GM12878 (cell line): ENCODE measurements around the gene MOGAT1. TPM values are rescaled to one million over a fixed set of nuclear protein-coding genes. Genes with fewer than 3 reads are reported as not detected.
A peak's percentile ranks its signal among the peaks of the same experiment; 100 is the strongest.

Experiments used
- ATAC-seq: fragments of 200-7000 bp; cut with Tn5 transposase; 3 replicates; pipeline ENCODE4 v1.9.1; 2020; ENCODE audit warnings: mild to moderate bottlenecking, moderate library complexity
- BruUV-seq: library from RNA; stranded (reverse); fragments of 400-500 nt; replicated peaks from 2 replicates; lab custom pipeline; 2021; lab: Mats Ljungman, UMichigan
- CTCF ChIA-PET: fragments of 300-600 bp; sonication (Branson Sonifier 250); formaldehyde crosslinking; extraction: SDS; loops from one replicate; lab custom pipeline; 2021; ENCODE audit warnings: inconsistent platforms; lab: Yijun Ruan, JAX
- POLR2A ChIA-PET: fragments of 350-600 bp; formaldehyde crosslinking; extraction: SDS; loops from one replicate; lab custom pipeline; 2021; ENCODE audit warnings: inconsistent platforms; lab: Charles Lee
- RAD21 ChIA-PET: fragments of 300-600 bp; sonication (Branson Sonifier 250); formaldehyde crosslinking; loops from one replicate; lab custom pipeline; 2023; ENCODE audit warnings: antibody characterized with exemption; ENCODE audit not compliant: unreplicated experiment; lab: Charles Lee
- SMC1A ChIA-PET: fragments of 300-600 bp; sonication (Branson Sonifier 250); formaldehyde crosslinking; loops from one replicate; lab custom pipeline; 2023; ENCODE audit not compliant: unreplicated experiment, uncharacterized antibody; lab: Charles Lee
- DNase-seq: peaks from one replicate; pipeline ENCODE4 v3.0.0-alpha.2; 2011; ENCODE audit warnings: low read depth, low spot score
- FAIRE-seq: peaks from 3 replicates; lab custom pipeline; 2011; peaks lifted over from hg19 to GRCh38; lab: Jason Lieb, UNC
- H2AFZ ChIP-seq: 2 replicates; pipeline ENCODE4 v1.6.0; 2011; ENCODE audit warnings: low read depth, low read length, control low read depth; ENCODE audit not compliant: control insufficient read depth
- H3K27ac ChIP-seq: 2 replicates; pipeline ENCODE4 v1.5.1; 2011; ENCODE audit warnings: control low read depth; ENCODE audit not compliant: control insufficient read depth, insufficient read depth
- H3K27me3 ChIP-seq, 2 experiments: replicated peaks in 1 of 2; 2 replicates each; pipeline versions ENCODE4 v1.6.0 to v1.6.1; 2011; ENCODE audit warnings: low read length in 1 of 2; ENCODE audit not compliant: control insufficient read depth in 2 of 2, insufficient read depth in 2 of 2
- H3K36me3 ChIP-seq, 2 experiments: 2 replicates each; pipeline ENCODE4 v1.5.1; 2011; ENCODE audit warnings: low read length in 1 of 2; ENCODE audit not compliant: control insufficient read depth in 2 of 2, insufficient read depth in 2 of 2
- H3K4me1 ChIP-seq: 2 replicates; pipeline ENCODE4 v1.6.1; 2011; ENCODE audit warnings: mild to moderate bottlenecking, low read length, moderate library complexity, mixed read lengths; ENCODE audit not compliant: control insufficient read depth, insufficient read depth
- H3K4me2 ChIP-seq: 2 replicates; pipeline ENCODE4 v1.6.0; 2011; ENCODE audit warnings: control low read depth; ENCODE audit not compliant: control insufficient read depth, insufficient read depth
- H3K4me3 ChIP-seq: fragments of 200-600 bp; sonication (generic); 2 replicates; pipeline ENCODE4 v1.5.1; 2016
- H3K79me2 ChIP-seq: 2 replicates; pipeline ENCODE4 v1.6.0; 2011; ENCODE audit warnings: low read length; ENCODE audit not compliant: control insufficient read depth, insufficient read depth
- H3K9ac ChIP-seq: 2 replicates; pipeline ENCODE4 v1.8.0; 2011; ENCODE audit warnings: low read length, control low read depth, mixed read lengths; ENCODE audit not compliant: control insufficient read depth, insufficient read depth
- H3K9me3 ChIP-seq: replicated peaks from 3 replicates; pipeline ENCODE4 v1.5.1; 2011; ENCODE audit warnings: mild to moderate bottlenecking, low read length; ENCODE audit not compliant: control insufficient read depth, insufficient read depth
- H4K20me1 ChIP-seq: 2 replicates; pipeline ENCODE4 v1.6.0; 2011; ENCODE audit not compliant: control insufficient read depth, insufficient read depth
- CBX3 ChIP-seq: fragments of 200-600 bp; sonication (generic); IDR thresholded peaks from 2 replicates; pipeline ENCODE4 v1.6.1; 2016; ENCODE audit warnings: low read depth, borderline replicate concordance
- HSF1 ChIP-seq: fragments of 150-350 bp; IDR thresholded peaks from 2 replicates; pipeline ENCODE4 v1.6.1; 2014; ENCODE audit warnings: mild to moderate bottlenecking, low read depth, low read length
- IKZF2 ChIP-seq, 2 experiments: fragments of 450-650 bp; IDR thresholded peaks; 2 replicates each; pipeline ENCODE4 v1.6.1; 2017; ENCODE audit warnings: mild to moderate bottlenecking in 2 of 2, moderate library complexity in 2 of 2
- IRF4 ChIP-seq: IDR thresholded peaks from 2 replicates; pipeline ENCODE4 v1.6.1; 2011; ENCODE audit warnings: low read depth, low read length
- MEF2A ChIP-seq: IDR thresholded peaks from 2 replicates; pipeline ENCODE4 v1.6.1; 2011; ENCODE audit warnings: low read depth, mild to moderate bottlenecking, low read length, moderate library complexity; ENCODE audit not compliant: insufficient read depth
- MLLT1 ChIP-seq: fragments of 450-650 bp; IDR thresholded peaks from 2 replicates; pipeline ENCODE4 v1.6.1; 2016; ENCODE audit warnings: mild to moderate bottlenecking
- NR2C1 ChIP-seq: fragments of 450-650 bp; IDR thresholded peaks from 2 replicates; pipeline ENCODE4 v1.6.1; 2017; ENCODE audit warnings: antibody characterized with exemption, mild to moderate bottlenecking, moderate library complexity
- PAX5 ChIP-seq: IDR thresholded peaks from 2 replicates; pipeline ENCODE4 v1.6.1; 2011; ENCODE audit warnings: low read depth, low read length, borderline replicate concordance
- PBX3 ChIP-seq: IDR thresholded peaks from 2 replicates; pipeline ENCODE4 v1.6.1; 2011; ENCODE audit warnings: mild to moderate bottlenecking, low read depth, low read length, moderate library complexity; ENCODE audit not compliant: insufficient replicate concordance
- RBBP5 ChIP-seq: fragments of 200-600 bp; sonication (generic); conservative IDR thresholded peaks from 2 replicates; pipeline ENCODE4 v1.6.1; 2016
- RUNX3 ChIP-seq: IDR thresholded peaks from 2 replicates; pipeline ENCODE4 v1.6.1; 2012; ENCODE audit warnings: low read length, inconsistent platforms
- SIN3A ChIP-seq: IDR thresholded peaks from 2 replicates; pipeline ENCODE4 v1.6.1; 2012; ENCODE audit warnings: low read depth, low read length, improper control_type of control experiment
- SMC3 ChIP-seq: IDR thresholded peaks from 2 replicates; pipeline ENCODE4 v1.6.1; 2011; ENCODE audit warnings: low read length, improper control_type of control experiment, borderline replicate concordance
- TAF1 ChIP-seq: IDR thresholded peaks from 2 replicates; pipeline ENCODE4 v1.6.1; 2011; ENCODE audit warnings: mild to moderate bottlenecking, low read depth, low read length, borderline replicate concordance
- YBX1 ChIP-seq: fragments of 450-650 bp; IDR thresholded peaks from 2 replicates; pipeline ENCODE4 v1.6.1; 2016; ENCODE audit warnings: antibody characterized with exemption
- ZBTB40 ChIP-seq: fragments of 450-650 bp; IDR thresholded peaks from 2 replicates; pipeline ENCODE4 v1.6.1; 2016; ENCODE audit warnings: mild to moderate bottlenecking, moderate library complexity, borderline replicate concordance
- ZNF207 ChIP-seq: fragments of 450-650 bp; IDR thresholded peaks from 2 replicates; pipeline ENCODE4 v1.6.1; 2014; ENCODE audit warnings: antibody characterized with exemption, mild to moderate bottlenecking, borderline replicate concordance
- WGBS: methylation state at CpG from one replicate; pipeline ENCODE4 v1.1.6; 2016; ENCODE audit warnings: low lambda C conversion rate; ENCODE audit not compliant: insufficient replicate concordance, insufficient coverage; ENCODE audit errors: missing lambda C conversion rate; 5-methylcytosine and 5-hydroxymethylcytosine counted together
- in situ Hi-C: fragments of 300-500 bp; cut with MboI; formaldehyde crosslinking; loops from 9 replicates; pipeline ENCODE4 v1.14.3; 2018; ENCODE audit warnings: mixed read lengths
- intact Hi-C: fragments of 100-400 bp; cut with micrococcal nuclease; formaldehyde crosslinking; loops from one replicate; pipeline ENCODE4 v1.14.2; 2022; ENCODE audit not compliant: unreplicated experiment
- polyA plus RNA-seq, 11 experiments: library from polyadenylated mRNA; depleted of rRNA in 4 of 11; unstranded in 6 of 11; stranded (reverse) in 5 of 11; fragments of >200 nt; fragmentation: Nextera tagmentation in 4 of 11; fragmentation: Illumina TruSeq in 1 of 11; extraction: Ambion mirVana in 4 of 11; extraction: Trizol in 1 of 11; gene quantifications; 1 replicate in 1 of 11; 2 replicates in 10 of 11; pipeline versions ENCODE4 v1.2.1 to v1.2.3, GENCODE V29; 2011 to 2016; ENCODE audit warnings: inconsistent platforms in 2 of 11, missing spikeins in 2 of 11, low read depth in 1 of 11
- total RNA-seq, 4 experiments: library from RNA; depleted of rRNA in 3 of 4; stranded (reverse); fragments of >200 nt in 3 of 4; fragmentation: Illumina TruSeq in 1 of 4; extraction: Trizol in 1 of 4; gene quantifications; 2 replicates each; pipeline versions ENCODE4 v1.2.1 to v1.2.3, GENCODE V29; 2013 to 2021

Gene MOGAT1
- total and polyA plus RNA-seq, 10 of the 15 experiments (the other 5 are each of a cell fraction or from before 2014, with no cell fraction given) = not detected

GRCh38 chr2:222715742-222716141, 44.3 kb downstream of the MOGAT1 start:
- 34% methylated on average over 9 of the region's 9 CpGs for WGBS
- Histone ChIP-seq H4K20me1 (no peaks in the 10 kb centered on the region), H3K4me3 (no peak overlapping the region), H2AFZ (no peak overlapping the region), H3K79me2 (no peaks in the 10 kb centered on the region), H3K36me3 (no peaks in the 10 kb centered on the region), H3K4me2 (peak overlapping the region; percentile 4; the same call in 1 of the 2 replicates), H3K27me3 (no peaks in the 10 kb centered on the region), H3K27ac (no peak overlapping the region), H3K4me1 (no peaks in the 10 kb centered on the region; the same call in none of the 2 replicates), H3K9me3 (peaks cover 8% of the 10 kb centered on the region; the same call in 2 of the 3 replicates), H3K9ac (no peak overlapping the region)
- ATAC-seq (no peak), DNase-seq (no peak), FAIRE-seq (no peak)
- POLR2A ChIA-PET = no interaction called here
- SMC1A ChIA-PET = no interaction called here
- CTCF ChIA-PET = interaction anchor here (0.7 to 2.9 kb wide), 2 partner anchors 8 to 187 kb away, joined by 3 to 10 read pairs; no protein-coding TSS in a partner anchor
- RAD21 ChIA-PET = no interaction called here
- BruUV-seq = no TSS peak
- intact Hi-C loops (no loop called here), in situ Hi-C loops (no loop called here)
- TF ChIP-seq PAX5 = no peak
- no peak for TF ChIP-seq SMC3
- no peak for TF ChIP-seq RBBP5
- no peak for TF ChIP-seq ZBTB40
- TF ChIP-seq PBX3 = no peak
- no peak for TF ChIP-seq MLLT1
- peak; percentile 3; the same call in 1 of the 2 replicates for TF ChIP-seq RUNX3
- TF ChIP-seq TAF1 = no peak
- TF ChIP-seq IKZF2 (IDR thresholded peaks at IDR 0.05) = no peak
- TF ChIP-seq HSF1 = no peak
- 0 out of 2 replicates have a peak, but pooled peaks have one; percentile 12 for TF ChIP-seq MEF2A
- no peak for TF ChIP-seq ZNF207
- TF ChIP-seq IRF4 = no peak
- no peak for TF ChIP-seq YBX1
- no peak for TF ChIP-seq CBX3
- no peak for TF ChIP-seq NR2C1
- no peak for TF ChIP-seq SIN3A
